ENCODE results near the gene DBN1. TPM values are rescaled to one million over a fixed set of nuclear protein-coding genes. Genes with fewer than 3 reads are reported as not detected.
A peak's percentile ranks its signal among the peaks of the same experiment; 100 is the strongest.

The DBN1 gene
- total and polyA plus RNA-seq, 9 of the 15 experiments (the other 6 are each of a cell fraction or from before 2014, with no cell fraction given), result 0.25 to 87.2 (median 27.9) TPM

DNA sequence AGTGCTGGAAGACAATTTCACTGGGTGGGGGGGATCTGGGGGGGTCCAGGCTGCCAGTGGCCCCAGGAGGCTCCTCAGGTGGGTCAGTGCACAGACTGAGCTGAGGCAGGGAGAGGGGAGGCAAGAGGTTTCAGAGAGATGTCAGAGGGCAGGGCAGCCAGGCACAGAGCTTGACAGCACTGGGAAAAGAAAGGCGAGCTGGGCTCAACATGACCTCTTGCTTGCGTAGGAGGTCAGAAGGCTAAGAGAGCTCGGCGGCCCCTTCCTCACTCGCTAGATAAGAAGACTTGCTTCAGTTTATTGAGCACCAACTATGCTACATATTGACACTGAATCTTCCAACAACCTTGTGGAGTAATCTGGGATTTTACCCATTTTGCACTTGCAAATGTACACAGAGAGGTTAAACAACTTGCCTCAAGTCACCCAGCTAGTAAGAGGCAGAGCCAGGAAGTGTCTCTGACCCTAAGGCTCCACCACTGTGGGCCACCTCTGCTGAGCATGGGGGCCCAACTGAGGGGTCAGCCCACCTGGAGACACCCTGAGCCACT is 20.4 kb upstream of the DBN1 start (continued):
- TF ChIP-seq GABPB1 (CRISPR knock-in tag; IDR thresholded peaks at IDR 0.05) (no peak), ZNF12 (CRISPR knock-in tag; IDR thresholded peaks at IDR 0.05) (no peak), ARNT (IDR thresholded peaks at IDR 0.05) (no peak), ZNF212 (CRISPR knock-in tag; IDR thresholded peaks at IDR 0.05) (no peak), SIN3A (IDR thresholded peaks at IDR 0.05; ENCODE audit: borderline replicate concordance in 2 of 2, control insufficient read depth in 1 of 2, low read depth in 2 of 2, low read length in 2 of 2) (no peak), SMARCC2 (IDR thresholded peaks at IDR 0.05; ENCODE audit: low read depth) (no peak), CTBP1 (IDR thresholded peaks at IDR 0.05; ENCODE audit: borderline replicate concordance) (no peak), CBX1 (IDR thresholded peaks at IDR 0.05; ENCODE audit: low read depth) (no peak), PML (IDR thresholded peaks at IDR 0.05; ENCODE audit: low read length) (no peak), MEF2D (tag; conservative IDR thresholded peaks at IDR 0.05; ENCODE audit: low read depth) (no peak), STAT6 (CRISPR knock-in tag; IDR thresholded peaks at IDR 0.05) (no peak), FIP1L1 (IDR thresholded peaks at IDR 0.05; ENCODE audit: low read depth, low read length, poor library complexity, severe bottlenecking) (no peak), SIRT6 (IDR thresholded peaks at IDR 0.05; ENCODE audit: low read depth, low read length) (no peak), ZNF347 (CRISPR knock-in tag; IDR thresholded peaks at IDR 0.05; ENCODE audit: low read depth) (no peak), ETV5 (CRISPR knock-in tag; IDR thresholded peaks at IDR 0.05; ENCODE audit: low read depth) (peak; percentile 40; the same call in 1 of the 2 replicates), BRD9 (IDR thresholded peaks at IDR 0.05; ENCODE audit: low read depth, partially characterized antibody) (no peak), GABPB2 (CRISPR knock-in tag; conservative IDR thresholded peaks at IDR 0.05) (0 out of 2 replicates have a peak, but pooled peaks have one; percentile 22)
- TF ChIP-seq, protein P1, sequence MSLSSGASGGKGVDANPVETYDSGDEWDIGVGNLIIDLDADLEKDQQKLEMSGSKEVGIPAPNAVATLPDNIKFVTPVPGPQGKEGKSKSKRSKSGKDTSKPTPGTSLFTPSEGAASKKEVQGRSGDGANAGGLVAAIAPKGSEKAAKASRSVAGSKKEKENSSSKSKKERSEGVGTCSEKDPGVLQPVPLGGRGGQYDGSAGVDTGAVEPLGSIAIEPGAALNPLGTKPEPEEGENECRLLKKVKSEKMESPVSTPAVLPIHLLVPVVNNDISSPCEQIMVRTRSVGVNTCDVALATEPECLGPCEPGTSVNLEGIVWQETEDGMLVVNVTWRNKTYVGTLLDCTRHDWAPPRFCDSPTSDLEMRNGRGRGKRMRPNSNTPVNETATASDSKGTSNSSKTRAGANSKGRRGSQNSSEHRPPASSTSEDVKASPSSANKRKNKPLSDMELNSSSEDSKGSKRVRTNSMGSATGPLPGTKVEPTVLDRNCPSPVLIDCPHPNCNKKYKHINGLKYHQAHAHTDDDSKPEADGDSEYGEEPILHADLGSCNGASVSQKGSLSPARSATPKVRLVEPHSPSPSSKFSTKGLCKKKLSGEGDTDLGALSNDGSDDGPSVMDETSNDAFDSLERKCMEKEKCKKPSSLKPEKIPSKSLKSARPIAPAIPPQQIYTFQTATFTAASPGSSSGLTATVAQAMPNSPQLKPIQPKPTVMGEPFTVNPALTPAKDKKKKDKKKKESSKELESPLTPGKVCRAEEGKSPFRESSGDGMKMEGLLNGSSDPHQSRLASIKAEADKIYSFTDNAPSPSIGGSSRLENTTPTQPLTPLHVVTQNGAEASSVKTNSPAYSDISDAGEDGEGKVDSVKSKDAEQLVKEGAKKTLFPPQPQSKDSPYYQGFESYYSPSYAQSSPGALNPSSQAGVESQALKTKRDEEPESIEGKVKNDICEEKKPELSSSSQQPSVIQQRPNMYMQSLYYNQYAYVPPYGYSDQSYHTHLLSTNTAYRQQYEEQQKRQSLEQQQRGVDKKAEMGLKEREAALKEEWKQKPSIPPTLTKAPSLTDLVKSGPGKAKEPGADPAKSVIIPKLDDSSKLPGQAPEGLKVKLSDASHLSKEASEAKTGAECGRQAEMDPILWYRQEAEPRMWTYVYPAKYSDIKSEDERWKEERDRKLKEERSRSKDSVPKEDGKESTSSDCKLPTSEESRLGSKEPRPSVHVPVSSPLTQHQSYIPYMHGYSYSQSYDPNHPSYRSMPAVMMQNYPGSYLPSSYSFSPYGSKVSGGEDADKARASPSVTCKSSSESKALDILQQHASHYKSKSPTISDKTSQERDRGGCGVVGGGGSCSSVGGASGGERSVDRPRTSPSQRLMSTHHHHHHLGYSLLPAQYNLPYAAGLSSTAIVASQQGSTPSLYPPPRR (CRISPR knock-in tag; IDR thresholded peaks at IDR 0.05; ENCODE audit: borderline replicate concordance), result no peak
- TF ChIP-seq, protein P2, sequence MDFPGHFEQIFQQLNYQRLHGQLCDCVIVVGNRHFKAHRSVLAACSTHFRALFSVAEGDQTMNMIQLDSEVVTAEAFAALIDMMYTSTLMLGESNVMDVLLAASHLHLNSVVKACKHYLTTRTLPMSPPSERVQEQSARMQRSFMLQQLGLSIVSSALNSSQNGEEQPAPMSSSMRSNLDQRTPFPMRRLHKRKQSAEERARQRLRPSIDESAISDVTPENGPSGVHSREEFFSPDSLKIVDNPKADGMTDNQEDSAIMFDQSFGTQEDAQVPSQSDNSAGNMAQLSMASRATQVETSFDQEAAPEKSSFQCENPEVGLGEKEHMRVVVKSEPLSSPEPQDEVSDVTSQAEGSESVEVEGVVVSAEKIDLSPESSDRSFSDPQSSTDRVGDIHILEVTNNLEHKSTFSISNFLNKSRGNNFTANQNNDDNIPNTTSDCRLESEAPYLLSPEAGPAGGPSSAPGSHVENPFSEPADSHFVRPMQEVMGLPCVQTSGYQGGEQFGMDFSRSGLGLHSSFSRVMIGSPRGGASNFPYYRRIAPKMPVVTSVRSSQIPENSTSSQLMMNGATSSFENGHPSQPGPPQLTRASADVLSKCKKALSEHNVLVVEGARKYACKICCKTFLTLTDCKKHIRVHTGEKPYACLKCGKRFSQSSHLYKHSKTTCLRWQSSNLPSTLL (IDR thresholded peaks at IDR 0.05), result no peak

Measured in K562 (cell line).